Left ventricle myocardium inferior (tissue), 1 donor: ENCODE measurements around the gene TLCD3A. TPM values are rescaled to one million over a fixed set of nuclear protein-coding genes. Genes with fewer than 3 reads are reported as not detected.
"Not testable (repeated sequence)": the region's sequence is repeated elsewhere in the genome, so short reads cannot be mapped to it uniquely, and the experiment has no call there.

Experiments
- DNase-seq: peaks from one replicate; pipeline ENCODE4 v3.0.0-alpha.2; 2020
- H3K27ac ChIP-seq: fragments of 200-600 bp; replicated peaks from 2 replicates; pipeline ENCODE4 v1.8.0; 2021
- H3K27me3 ChIP-seq: fragments of 200-600 bp; 2 replicates; pipeline ENCODE4 v1.8.0; 2021; ENCODE audit warnings: low read depth
- H3K36me3 ChIP-seq: fragments of 200-600 bp; 2 replicates; pipeline ENCODE4 v1.8.0; 2021
- H3K4me1 ChIP-seq: fragments of 200-600 bp; 2 replicates; pipeline ENCODE4 v1.8.0; 2021
- H3K4me3 ChIP-seq: fragments of 200-600 bp; 2 replicates; pipeline ENCODE4 v1.8.0; 2021; ENCODE audit warnings: mild to moderate bottlenecking, moderate library complexity
- H3K9me3 ChIP-seq: fragments of 200-600 bp; replicated peaks from 2 replicates; pipeline ENCODE4 v1.8.0; 2021
- CTCF ChIP-seq: fragments of 200-600 bp; IDR thresholded peaks from 2 replicates; pipeline ENCODE4 v1.8.0; 2021; ENCODE audit warnings: antibody characterized with exemption, mild to moderate bottlenecking, borderline replicate concordance
- intact Hi-C: fragments of 100-400 bp; cut with micrococcal nuclease; formaldehyde crosslinking; loops from one replicate; pipeline ENCODE4 v1.11.0; 2022
- total RNA-seq: library from RNA; stranded (reverse); fragmentation: NEBNext Ultra II Directional; extraction: Animal tissue kit (Norgen Biotek cat#: 25700); gene quantifications from one replicate; pipeline ENCODE4 v1.2.1, GENCODE V29; 2021
- donor health status: DM: no; HTN: yes; CAD: no; lungs with severe emphysema.

The TLCD3A gene
- total RNA-seq, 1 donor from 2014 or later: 1.5 TPM

GRCh38 chr17:746181-746580 is 13.8 kb downstream of the TLCD3A start:
- H3K27me3 ChIP-seq: no peaks in the 10 kb centered on the region
- H3K4me3 ChIP-seq: no peak overlapping the region
- no peak for TF ChIP-seq CTCF
- no peaks in the 10 kb centered on the region for H3K9me3 ChIP-seq
- intact Hi-C loops: no loop called here
- DNase-seq: no peak
- peaks cover 15% of the 10 kb centered on the region for H3K4me1 ChIP-seq
- no peak overlapping the region for H3K27ac ChIP-seq
- peaks cover 64% of the 10 kb centered on the region for H3K36me3 ChIP-seq

DNA sequence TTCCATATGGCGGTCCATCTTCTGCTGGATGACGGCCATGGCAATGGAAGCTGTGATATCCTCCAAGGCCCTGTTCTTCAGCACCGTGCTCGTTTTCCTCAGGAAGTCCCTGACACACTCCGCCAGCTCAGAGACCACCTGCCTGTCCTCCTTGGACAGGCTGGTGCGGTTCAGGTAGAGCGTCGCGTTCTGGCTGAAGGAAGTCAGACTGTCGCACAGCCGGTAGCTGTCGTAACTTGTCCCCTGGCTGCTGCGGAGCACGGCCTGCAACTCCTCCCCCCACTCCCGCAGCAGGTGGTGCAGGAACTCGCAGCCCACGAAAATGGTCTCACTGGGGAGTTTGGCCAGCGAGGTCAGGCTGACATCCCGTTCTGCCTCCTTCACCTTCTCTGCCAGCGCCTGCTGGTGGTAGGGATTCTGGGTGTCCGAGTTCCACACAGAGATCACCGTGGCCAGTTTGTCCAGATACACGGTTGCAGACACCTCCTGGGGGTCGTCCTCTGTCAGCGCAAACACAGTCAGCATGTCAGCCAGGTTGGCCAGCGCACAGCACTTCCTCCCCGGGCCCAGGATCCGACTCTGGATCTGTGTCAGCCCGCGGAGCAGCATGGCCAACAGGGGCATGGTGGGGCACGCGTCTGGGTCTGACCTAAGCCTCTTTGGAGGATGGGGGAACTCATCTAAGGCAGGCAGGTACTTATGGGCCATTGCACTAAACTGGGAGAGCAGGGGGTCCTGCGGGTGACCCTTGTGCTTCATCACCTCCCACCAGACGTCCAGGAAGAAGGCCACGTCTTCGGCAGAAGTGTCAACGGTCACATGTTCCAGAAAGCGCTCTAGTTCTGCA is 14.6 kb downstream of the TLCD3A start:
- Histone ChIP-seq H3K9me3 (no peaks in the 10 kb centered on the region), H3K27ac (no peak overlapping the region), H3K4me3 (no peak overlapping the region), H3K36me3 (peaks cover 57% of the 10 kb centered on the region), H3K27me3 (no peaks in the 10 kb centered on the region), H3K4me1 (peaks cover 23% of the 10 kb centered on the region)
- DNase-seq: no peak
- no peak for TF ChIP-seq CTCF
- intact Hi-C loops: no loop called here

DNA sequence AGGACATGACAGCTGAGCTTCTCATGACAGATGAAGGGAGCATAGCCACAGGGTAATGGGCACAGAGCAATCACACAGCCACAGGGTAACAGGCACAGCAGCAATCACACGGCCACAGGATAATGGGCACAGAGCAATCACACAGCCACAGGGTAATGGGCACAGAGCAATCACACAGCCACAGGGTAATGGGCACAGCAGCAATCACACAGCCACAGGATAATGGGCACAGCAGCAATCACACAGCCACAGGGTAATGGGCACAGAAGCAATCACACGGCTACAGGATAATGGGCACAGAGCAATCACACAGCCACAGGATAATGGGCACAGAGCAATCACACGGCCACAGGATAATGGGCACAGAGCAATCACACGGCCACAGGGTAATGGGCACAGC is 16.2 kb downstream of the TLCD3A start:
- H3K27me3 ChIP-seq, intact Hi-C loops, H3K27ac ChIP-seq, H3K4me3 ChIP-seq, H3K9me3 ChIP-seq, DNase-seq: not testable (repeated sequence)
- Histone ChIP-seq H3K36me3 (peaks cover 43% of the 10 kb centered on the region), H3K4me1 (peaks cover 32% of the 10 kb centered on the region)

DNA sequence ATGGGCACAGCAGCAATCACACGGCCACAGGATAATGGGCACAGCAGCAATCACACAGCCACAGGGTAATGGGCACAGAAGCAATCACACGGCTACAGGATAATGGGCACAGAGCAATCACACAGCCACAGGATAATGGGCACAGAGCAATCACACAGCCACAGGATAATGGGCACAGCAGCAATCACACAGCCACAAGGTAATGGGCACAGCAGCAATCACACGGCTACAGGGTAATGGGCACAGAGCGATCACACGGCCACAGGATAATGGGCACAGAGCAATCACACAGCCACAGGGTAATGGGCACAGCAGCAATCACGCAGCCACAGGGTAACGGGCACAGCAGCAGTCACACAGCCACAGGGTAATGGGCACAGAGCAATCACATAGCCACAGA is 17.0 kb downstream of the TLCD3A start:
- H3K27ac ChIP-seq, H3K9me3 ChIP-seq, H3K4me3 ChIP-seq, DNase-seq, intact Hi-C loops, H3K27me3 ChIP-seq: not testable (repeated sequence)
- Histone ChIP-seq H3K4me1 (peaks cover 32% of the 10 kb centered on the region), H3K36me3 (peaks cover 35% of the 10 kb centered on the region)

DNA sequence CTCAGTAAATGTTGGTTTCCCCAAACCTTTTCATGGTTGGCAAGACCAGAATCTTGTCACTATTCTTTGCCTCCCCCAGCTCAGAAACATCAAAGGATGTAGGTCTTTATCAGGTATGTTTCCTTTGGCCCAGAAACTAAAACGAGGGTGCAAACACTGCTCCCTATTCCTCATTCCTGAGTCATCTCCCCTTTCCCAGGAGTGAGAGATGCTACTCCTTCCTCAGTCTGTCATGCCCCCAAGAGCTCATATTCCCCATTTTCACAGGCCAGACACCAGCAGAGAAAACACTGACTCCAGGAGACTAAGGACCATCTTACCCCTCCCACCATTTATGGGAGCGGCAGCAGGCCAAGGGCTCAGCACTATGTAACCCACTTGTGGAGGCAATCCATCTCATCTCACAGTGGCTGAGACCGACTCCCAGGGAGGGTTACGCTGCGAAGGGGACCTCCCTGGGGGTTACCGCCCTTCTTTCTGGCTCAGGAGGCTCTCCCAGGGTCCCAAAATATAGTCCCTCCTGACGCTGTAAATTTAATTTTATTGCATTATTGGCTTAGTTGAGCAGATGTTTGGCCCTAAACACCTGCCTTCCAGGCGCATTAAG is 18.1 kb downstream of the TLCD3A start:
- no peak for DNase-seq
- TF ChIP-seq CTCF: no peak
- Histone ChIP-seq H3K9me3 (no peaks in the 10 kb centered on the region), H3K4me3 (peak overlapping the region; percentile 99), H3K27ac (no peak overlapping the region), H3K4me1 (peaks cover 32% of the 10 kb centered on the region), H3K27me3 (no peaks in the 10 kb centered on the region), H3K36me3 (peaks cover 24% of the 10 kb centered on the region)
- intact Hi-C loops: no loop called here

- DNase-seq: peak; percentile 26
- H3K4me3 ChIP-seq: peak overlapping the region; percentile 99
- H3K27me3 ChIP-seq: no peaks in the 10 kb centered on the region
- intact Hi-C loops: no loop called here
- peak overlapping the region; percentile 88 for H3K27ac ChIP-seq
- peaks cover 38% of the 10 kb centered on the region for H3K4me1 ChIP-seq
- H3K36me3 ChIP-seq: peaks cover 15% of the 10 kb centered on the region
- no peaks in the 10 kb centered on the region for H3K9me3 ChIP-seq
- no peak for TF ChIP-seq CTCF
Observed at GRCh38 chr17:751269-752001, 19.0 kb downstream of the TLCD3A start.
